PC-9 (cell line): Measurements from ENCODE around the gene UTS2. TPM values are rescaled to one million over a fixed set of nuclear protein-coding genes. Genes with fewer than 3 reads are reported as not detected.

Source experiments
- Bru-seq: library from RNA; stranded (reverse); fragments of 400-500 nt; gene quantifications from one replicate; lab custom pipeline; 2021; lab: Mats Ljungman, UMichigan
- BruChase-seq, 2 experiments: library from RNA; stranded (reverse); fragments of 400-500 nt; gene quantifications; one replicate each; lab custom pipeline; 2021; lab: Mats Ljungman, UMichigan
- BruUV-seq: library from RNA; stranded (reverse); fragments of 400-500 nt; replicated peaks from 2 replicates; lab custom pipeline; 2021; lab: Mats Ljungman, UMichigan
- CTCF ChIA-PET: fragments of 300-600 bp; sonication (Branson Sonifier 250); formaldehyde crosslinking; loops from one replicate; lab custom pipeline; 2022; ENCODE audit warnings: antibody characterized with exemption; lab: Charles Lee
- POLR2A ChIA-PET: fragments of 300-600 bp; sonication (Branson Sonifier 250); formaldehyde crosslinking; loops from one replicate; lab custom pipeline; 2022; ENCODE audit warnings: antibody characterized with exemption; ENCODE audit not compliant: unreplicated experiment; lab: Charles Lee
- DNase-seq, 2 experiments: peaks; one replicate each; pipeline versions ENCODE4 v3.0.0 to v3.0.0-alpha.2; 2015 to 2022; ENCODE audit warnings: mixed read lengths in 1 of 2
- H2AFZ ChIP-seq: fragments of 200-600 bp; sonication (generic); 2 replicates; pipeline ENCODE4 v1.8.1; 2017; ENCODE audit warnings: antibody characterized with exemption
- H3F3A ChIP-seq: fragments of 200-600 bp; sonication (generic); 2 replicates; pipeline ENCODE4 v1.8.1; 2017; ENCODE audit warnings: antibody characterized with exemption, mild to moderate bottlenecking, low read depth; ENCODE audit not compliant: insufficient read depth
- H3K27ac ChIP-seq: fragments of 200-600 bp; sonication (generic); 2 replicates; pipeline ENCODE4 v1.6.1; 2016; ENCODE audit warnings: mixed run types
- H3K27me3 ChIP-seq: fragments of 200-600 bp; sonication (generic); 2 replicates; pipeline ENCODE4 v1.6.1; 2016; ENCODE audit warnings: low read depth, mixed run types; ENCODE audit not compliant: insufficient read depth
- H3K36me3 ChIP-seq: fragments of 200-600 bp; sonication (generic); 2 replicates; pipeline ENCODE4 v1.6.1; 2016; ENCODE audit warnings: low read depth, mixed run types
- H3K4me1 ChIP-seq: fragments of 200-600 bp; sonication (generic); replicated peaks from 2 replicates; pipeline ENCODE4 v1.6.1; 2016; ENCODE audit warnings: mixed run types; ENCODE audit not compliant: insufficient read depth
- H3K4me2 ChIP-seq: fragments of 200-600 bp; sonication (generic); 2 replicates; pipeline ENCODE4 v1.6.1; 2017; ENCODE audit warnings: mixed run types
- H3K4me3 ChIP-seq: fragments of 200-600 bp; sonication (generic); 2 replicates; pipeline ENCODE4 v1.6.1; 2016; ENCODE audit warnings: mixed run types
- H3K79me2 ChIP-seq: fragments of 200-600 bp; sonication (generic); 2 replicates; pipeline ENCODE4 v1.6.1; 2017; ENCODE audit warnings: low read depth, mixed run types
- H3K9me2 ChIP-seq: fragments of 200-600 bp; sonication (generic); 2 replicates; pipeline ENCODE4 v1.8.1; 2017; ENCODE audit warnings: mild to moderate bottlenecking; ENCODE audit not compliant: insufficient read depth
- H3K9me3 ChIP-seq: fragments of 200-600 bp; sonication (generic); 2 replicates; pipeline ENCODE4 v1.8.1; 2016; ENCODE audit warnings: low read depth; ENCODE audit not compliant: insufficient read depth
- H4K20me1 ChIP-seq: fragments of 200-600 bp; sonication (generic); 2 replicates; pipeline ENCODE4 v1.8.1; 2017; ENCODE audit not compliant: insufficient read depth
- CTCF ChIP-seq: fragments of 200-600 bp; sonication (generic); conservative IDR thresholded peaks from 2 replicates; pipeline ENCODE4 v1.6.1; 2017; ENCODE audit warnings: mixed run types, antibody characterized with exemption, mild to moderate bottlenecking, moderate library complexity
- EZH2 ChIP-seq: fragments of 200-600 bp; sonication (generic); IDR thresholded peaks from 2 replicates; pipeline ENCODE4 v1.8.0; 2017; ENCODE audit warnings: antibody characterized with exemption, low read depth
- intact Hi-C: fragments of 100-400 bp; cut with micrococcal nuclease; formaldehyde crosslinking; loops from one replicate; pipeline ENCODE4 v1.10.0; 2022; ENCODE audit not compliant: unreplicated experiment
- long read RNA-seq: library from polyadenylated mRNA; stranded (forward); transcript quantifications from one replicate; pipeline ENCODE4 v2.0.0, GENCODE V29; 2022
- total RNA-seq: library from RNA; stranded (reverse); gene quantifications from 2 replicates; pipeline ENCODE4 v1.2.3, GENCODE V29; 2021

UTS2 gene, protein sequence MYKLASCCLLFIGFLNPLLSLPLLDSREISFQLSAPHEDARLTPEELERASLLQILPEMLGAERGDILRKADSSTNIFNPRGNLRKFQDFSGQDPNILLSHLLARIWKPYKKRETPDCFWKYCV
- 12.8 and 23.8 TPM in 2 replicates for total RNA-seq
- Bru-seq, nascent RNA, result percentile 56 among the genes with signal in this experiment
- BruChase-seq, experiment 1, labeled RNA remaining after a 2-hour chase, result percentile 65 among the genes with signal in this experiment
- BruChase-seq, experiment 2, labeled RNA remaining after a 6-hour chase, result percentile 63 among the genes with signal in this experiment
- long read RNA-seq, partial matches to known transcripts, result 25 of 45 reads
- long read RNA-seq, other reads (novel, unspliced or antisense), result 20 of 45 reads

DNA sequence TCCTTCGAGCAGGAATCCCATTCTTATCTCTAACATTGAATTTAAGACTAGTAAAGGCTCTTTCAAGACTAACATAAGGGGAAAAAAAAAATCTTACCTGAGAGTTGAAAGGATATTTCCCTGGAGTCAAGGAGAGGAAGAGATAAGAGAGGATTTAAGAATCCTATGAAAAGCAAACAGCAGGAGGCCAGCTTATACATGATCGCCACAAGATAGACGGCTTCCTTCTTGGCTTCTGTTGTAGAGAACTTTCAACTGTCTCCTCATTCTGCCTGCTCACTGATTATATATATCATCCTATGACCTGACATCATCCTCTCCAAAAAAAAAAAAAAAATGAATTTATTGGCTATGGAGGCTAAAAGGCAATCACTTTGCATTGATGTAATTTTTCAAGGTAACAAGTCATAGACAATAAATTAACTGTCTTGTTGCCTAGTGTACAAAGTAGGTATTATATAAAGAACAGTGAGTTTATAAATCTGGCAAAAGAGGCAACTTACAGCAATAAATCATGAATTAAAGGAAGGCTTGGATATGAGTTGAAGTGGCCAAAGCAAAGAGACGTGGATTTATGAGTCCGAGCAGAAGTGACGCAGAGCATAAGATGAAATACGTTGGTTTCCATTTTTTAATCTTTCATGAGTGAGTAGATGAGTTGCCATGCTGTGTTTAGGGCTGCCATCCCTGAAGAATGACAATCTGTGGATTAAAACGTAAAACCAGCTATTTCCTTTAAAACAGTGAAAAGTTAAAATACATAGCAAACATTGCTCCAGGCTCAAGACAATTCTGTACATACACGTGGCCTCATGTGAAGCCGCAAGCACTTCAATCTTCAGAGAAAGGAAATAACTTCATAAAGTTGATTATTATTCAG, at the start of gene UTS2:
TSS of gene UTS2 (minus strand) at position 262 of the 880 bp plus-strand sequence. CDS start at position 200, 62 bp downstream.
- intact Hi-C loops, result no loop called here
- no TSS peak for BruUV-seq

DNA sequence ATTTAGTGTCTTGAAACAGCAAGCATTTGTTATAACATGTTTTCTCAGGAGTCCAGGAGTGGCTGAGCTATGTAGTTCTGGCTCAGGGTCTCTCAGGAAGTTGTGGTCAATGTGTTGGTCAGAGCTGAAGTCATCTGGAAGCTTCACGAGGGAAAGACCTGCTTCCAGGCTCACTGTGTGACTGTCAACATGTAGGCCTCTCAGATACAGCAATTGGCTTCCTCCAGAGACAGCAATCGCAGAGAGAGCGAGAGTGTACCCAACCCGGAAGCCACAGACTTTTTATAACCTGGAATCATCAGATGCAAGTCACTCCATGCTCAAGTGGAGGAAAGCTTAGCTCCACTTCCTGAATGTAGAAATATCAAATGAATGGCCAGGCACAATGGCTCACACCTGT, 46.9 kb upstream of the UTS2 start:
- DNase-seq, result no peak
- Histone ChIP-seq H3K4me2 (no peak overlapping the region), H3K4me1 (no peaks in the 10 kb centered on the region), H3K79me2 (no peaks in the 10 kb centered on the region), H3K9me2 (no peaks in the 10 kb centered on the region), H3K27ac (no peak overlapping the region), H3K36me3 (no peaks in the 10 kb centered on the region), H3K27me3 (no peaks in the 10 kb centered on the region), H3K9me3 (no peaks in the 10 kb centered on the region), H3F3A (no peaks in the 10 kb centered on the region), H4K20me1 (no peaks in the 10 kb centered on the region), H2AFZ (no peak overlapping the region), H3K4me3 (no peak overlapping the region)
- intact Hi-C loops, result no loop called here
- ChIA-PET POLR2A (no interaction called here), CTCF (no interaction called here)
- BruUV-seq, result no TSS peak
- TF ChIP-seq EZH2 (no peak), CTCF (no peak)

More for the DNA sequence above, at the start of gene UTS2:
- Histone ChIP-seq H3K9me3 (no peaks in the 10 kb centered on the region), H3K4me1 (no peaks in the 10 kb centered on the region), H3K27me3 (no peaks in the 10 kb centered on the region), H3F3A (no peaks in the 10 kb centered on the region), H3K4me2 (no peak within 1 kb of the TSS), H3K4me3 (no peak within 1 kb of the TSS), H3K36me3 (no peaks in the 10 kb centered on the region), H2AFZ (no peak within 1 kb of the TSS), H3K79me2 (no peaks in the 10 kb centered on the region), H3K9me2 (no peaks in the 10 kb centered on the region), H3K27ac (no peak within 1 kb of the TSS), H4K20me1 (no peaks in the 10 kb centered on the region)
- POLR2A ChIA-PET, result no interaction called here
- TF ChIP-seq EZH2, result no peak
- no peak for TF ChIP-seq CTCF
- DNase-seq, result no peak
- CTCF ChIA-PET, result interaction anchor here (0.5 kb wide), 1 partner anchor 76 kb away, joined by 6 read pairs; no protein-coding TSS in a partner anchor

DNA sequence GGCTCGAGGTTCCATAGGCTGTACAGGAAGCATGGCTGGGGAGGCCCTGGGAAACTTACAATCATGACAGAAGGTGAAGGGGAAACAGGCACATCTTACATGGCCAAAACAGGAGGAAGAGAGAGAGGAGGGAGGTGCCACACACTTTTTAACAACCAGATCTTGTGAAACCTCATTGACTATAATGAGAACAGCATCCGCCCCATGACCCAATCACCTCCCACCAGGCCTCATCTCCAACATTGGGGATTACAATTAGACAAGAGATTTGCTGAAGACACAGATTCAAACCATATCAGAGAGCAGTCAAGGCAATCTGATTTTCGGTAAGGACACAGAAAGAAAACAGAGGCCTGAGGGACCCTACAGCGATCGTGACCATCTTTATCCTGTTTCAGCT, 46.1 kb upstream of the UTS2 start:
- H2AFZ ChIP-seq, result no peak overlapping the region
- no peaks in the 10 kb centered on the region for H4K20me1 ChIP-seq
- intact Hi-C loops, result no loop called here
- H3K4me3 ChIP-seq, result no peak overlapping the region
- POLR2A ChIA-PET, result no interaction called here
- H3K36me3 ChIP-seq, result no peaks in the 10 kb centered on the region
- H3K9me2 ChIP-seq, result no peaks in the 10 kb centered on the region
- CTCF ChIA-PET, result interaction anchor here (0.7 kb wide), 1 partner anchor 21 kb away, joined by 3 read pairs; no protein-coding TSS in a partner anchor
- H3K4me2 ChIP-seq, result no peak overlapping the region
- H3F3A ChIP-seq, result no peaks in the 10 kb centered on the region
- TF ChIP-seq EZH2, result no peak
- no peaks in the 10 kb centered on the region for H3K4me1 ChIP-seq
- no peaks in the 10 kb centered on the region for H3K79me2 ChIP-seq
- H3K27ac ChIP-seq, result no peak overlapping the region
- no peaks in the 10 kb centered on the region for H3K27me3 ChIP-seq
- no peak for DNase-seq
- BruUV-seq, result no TSS peak
- no peaks in the 10 kb centered on the region for H3K9me3 ChIP-seq
